ENCODE data around the gene CCDC9B.
A peak's percentile ranks its signal among the peaks of the same experiment; 100 is the strongest.

CCDC9B gene

GRCh38 chr15:40340740-40341400, at the start of gene CCDC9B:
CCDC9B (minus strand) TSS chr15:40340939; CDS start chr15:40340819, 120 bp downstream.
- DNase-seq (ENCODE audit: low spot score): no peak

- no peak for DNase-seq (ENCODE audit: low spot score)
Observed at GRCh38 chr15:40389824-40390595, 49.3 kb upstream of the CCDC9B start.

DNA sequence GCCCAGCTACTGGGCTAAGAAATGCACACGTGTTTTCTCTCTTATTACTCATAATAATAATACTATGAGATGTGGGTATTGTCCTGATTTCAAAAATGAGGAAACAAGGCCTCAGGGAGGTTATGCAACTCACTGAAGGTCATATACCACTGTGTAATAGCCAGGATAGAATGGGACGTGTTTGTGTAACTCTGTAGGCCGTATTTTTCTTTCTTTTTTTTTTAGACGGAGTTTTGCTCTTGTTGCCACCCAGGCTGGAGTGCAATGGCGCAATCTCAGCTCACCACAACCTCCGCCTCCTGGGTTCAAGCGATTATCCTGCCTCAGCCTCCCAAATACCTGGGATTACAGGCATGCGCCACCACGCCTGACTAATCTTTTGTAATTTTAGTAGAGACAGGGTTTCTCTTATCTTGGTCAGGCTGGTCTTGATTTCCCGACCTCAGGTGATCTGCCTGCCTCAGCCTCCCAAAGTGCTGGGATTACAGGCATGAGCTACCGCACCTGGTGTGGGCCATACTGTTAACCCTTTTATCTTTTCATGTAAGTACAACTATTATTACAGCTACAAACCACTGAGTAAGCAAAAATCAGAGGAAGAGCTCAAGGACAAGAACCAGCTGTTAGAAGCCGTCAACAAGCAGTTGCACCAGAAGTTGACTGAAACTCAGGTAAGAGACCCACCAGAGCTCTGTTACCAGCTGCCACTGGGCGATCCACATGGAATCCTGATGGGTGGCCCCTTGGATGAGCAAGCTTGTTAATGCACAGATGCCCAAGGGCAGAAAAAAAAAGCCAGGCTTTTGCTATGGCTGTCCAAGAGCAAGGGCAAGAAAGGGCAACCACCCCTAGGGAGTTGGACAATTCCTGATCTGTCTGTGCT, 48.4 kb upstream of the CCDC9B start:
- DNase-seq (ENCODE audit: low spot score): no peak

- DNase-seq (ENCODE audit: low spot score): no peak
Observed at GRCh38 chr15:40386480-40386879, 45.7 kb upstream of the CCDC9B start.

DNA sequence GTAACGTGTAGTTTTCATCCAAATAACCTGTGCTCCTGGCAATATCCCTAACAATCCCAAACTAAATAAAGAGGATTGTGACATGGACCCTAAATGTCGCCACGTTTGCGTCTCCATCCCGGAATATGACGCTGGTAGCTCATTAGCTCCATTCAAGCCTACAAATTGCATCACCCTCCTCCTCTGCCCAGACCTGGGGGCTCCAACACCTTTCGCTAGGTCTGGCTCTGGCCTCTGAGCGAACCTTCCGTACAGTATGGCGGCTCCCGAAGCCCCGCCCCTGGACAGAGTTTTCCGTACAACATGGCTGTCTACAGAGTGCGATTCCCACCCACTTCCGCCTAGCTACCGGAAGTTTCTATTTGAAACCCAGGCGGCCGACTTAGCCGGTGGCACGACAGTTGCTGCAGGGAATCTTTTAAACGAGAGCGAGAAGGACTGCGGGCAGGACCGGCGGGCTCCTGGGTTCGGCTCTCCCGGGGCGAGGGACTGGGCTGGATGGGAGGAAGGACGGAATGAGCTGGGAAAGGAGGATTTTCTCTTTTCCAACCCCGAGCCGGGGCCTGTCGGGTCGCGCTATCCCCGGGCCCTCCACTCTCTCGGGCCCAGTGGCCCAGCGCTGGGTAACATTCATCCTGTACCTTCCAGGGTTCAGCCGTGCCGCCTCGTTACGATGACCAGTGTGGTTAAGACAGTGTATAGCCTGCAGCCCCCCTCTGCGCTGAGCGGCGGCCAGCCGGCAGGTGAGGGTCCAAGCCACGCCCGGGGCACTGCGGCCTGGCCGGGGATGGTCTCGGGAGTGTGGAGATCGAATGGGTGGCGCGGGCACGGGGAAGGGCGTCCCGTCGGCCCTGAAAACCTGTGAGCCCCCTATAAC, 42.1 kb upstream of the CCDC9B start, which contains the start of gene KNSTRN:
KNSTRN (plus strand) TSS at position 142 of the 877 bp plus-strand sequence; CDS start at position 257, 115 bp downstream.
- DNase-seq (ENCODE audit: low spot score): peak; percentile 95

DNA sequence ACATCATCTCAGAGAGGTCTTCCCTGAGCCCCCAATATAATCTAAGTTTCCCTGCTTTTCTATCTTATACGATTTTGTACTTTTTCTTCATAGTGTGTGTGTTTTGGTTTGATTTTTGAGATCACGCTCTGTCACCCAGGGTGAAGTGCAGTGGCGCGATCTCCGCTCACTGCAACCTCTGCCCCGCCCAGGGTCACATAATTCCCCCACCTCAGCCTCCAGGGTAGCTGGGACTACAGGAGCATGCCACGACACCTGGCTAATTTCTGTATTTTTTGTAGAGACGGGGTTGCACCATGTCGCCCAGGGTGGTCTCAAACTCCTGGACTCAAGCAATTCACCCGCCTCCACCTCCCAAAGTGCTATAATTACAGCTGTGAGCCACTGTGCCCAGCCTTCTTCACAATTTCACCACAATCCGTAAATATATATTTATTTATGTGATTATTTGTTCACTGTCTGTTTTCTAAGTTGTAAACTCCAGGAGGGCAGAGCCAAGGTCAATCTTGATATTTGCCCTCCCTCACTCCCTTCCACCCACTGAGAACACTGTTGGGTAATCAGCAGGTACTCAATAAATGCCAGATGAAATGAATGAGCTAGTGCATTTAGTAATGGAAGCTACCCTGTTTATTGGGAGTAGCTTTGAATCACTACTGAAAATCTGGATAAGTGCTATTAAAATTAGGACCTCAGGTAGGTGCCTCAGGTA, 41.2 kb upstream of the CCDC9B start:
- no peak for DNase-seq (ENCODE audit: low spot score)

DNA sequence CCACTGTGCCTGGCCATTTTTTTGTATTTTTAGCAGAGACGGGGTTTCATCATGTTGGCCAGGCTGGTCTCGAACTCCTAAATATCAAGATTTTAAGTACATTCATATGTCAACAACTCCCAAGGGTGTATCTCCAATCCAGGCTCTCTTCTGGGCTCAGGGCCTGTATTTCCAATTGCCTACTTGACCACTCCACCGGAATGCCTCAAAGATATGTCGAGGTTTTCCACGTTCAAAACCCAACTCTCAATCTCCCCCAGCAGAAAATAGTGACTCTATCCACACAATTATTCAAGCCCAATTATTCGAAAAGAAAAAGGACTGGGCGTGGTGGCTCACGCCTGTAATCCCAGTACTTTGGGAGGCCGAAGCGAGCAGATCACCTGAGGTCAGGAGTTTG, 39.9 kb upstream of the CCDC9B start:
- no peak for DNase-seq (ENCODE audit: low spot score)

DNA sequence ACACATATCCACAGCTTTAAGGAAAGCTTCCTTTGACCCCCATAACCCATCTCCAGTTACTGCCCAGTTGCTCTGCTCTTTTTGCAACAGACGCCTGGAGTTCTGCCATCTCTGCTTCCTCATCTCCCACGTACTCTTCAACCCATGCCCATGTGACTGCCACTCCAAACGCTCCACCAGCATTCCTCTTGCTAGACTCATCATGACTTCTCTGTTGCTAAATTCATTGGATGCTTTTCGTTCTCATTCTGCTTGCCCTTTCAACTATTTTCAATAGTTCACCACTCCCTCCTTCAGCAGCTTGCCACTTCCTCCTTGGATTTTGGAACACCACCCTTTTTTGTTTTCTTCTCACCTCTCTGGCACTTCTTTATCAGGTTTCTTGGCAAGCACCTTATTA, 39.1 kb upstream of the CCDC9B start:
- DNase-seq (ENCODE audit: low spot score): no peak

GRCh38 chr15:40379374-40379773, 38.6 kb upstream of the CCDC9B start:
- no peak for DNase-seq (ENCODE audit: low spot score)

GRCh38 chr15:40377606-40378005, 36.9 kb upstream of the CCDC9B start:
- DNase-seq (ENCODE audit: low spot score): no peak

- DNase-seq (ENCODE audit: low spot score): no peak
Observed at GRCh38 chr15:40372981-40373380, 32.2 kb upstream of the CCDC9B start.

DNA sequence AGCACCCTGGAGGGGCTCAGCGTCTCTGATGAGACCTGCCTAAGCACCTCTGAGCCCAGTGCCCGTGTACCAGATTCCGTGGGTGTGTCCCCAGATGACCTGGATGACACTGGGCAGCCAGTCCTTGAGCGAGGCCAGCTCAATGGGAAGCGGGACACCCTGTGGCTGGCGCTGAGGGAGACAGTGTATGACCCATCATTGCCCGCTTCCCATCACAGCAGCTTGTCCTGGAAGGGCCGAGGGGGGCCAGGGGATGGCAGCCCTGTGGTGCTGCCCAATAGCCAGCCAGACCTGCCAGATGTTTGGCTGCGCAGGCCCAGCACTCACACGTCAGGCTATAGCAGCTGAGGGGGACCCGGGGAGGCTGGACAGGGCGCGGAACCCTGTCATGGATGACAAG, 29.2 kb upstream of the CCDC9B start:
- DNase-seq (ENCODE audit: low spot score): no peak

DNA sequence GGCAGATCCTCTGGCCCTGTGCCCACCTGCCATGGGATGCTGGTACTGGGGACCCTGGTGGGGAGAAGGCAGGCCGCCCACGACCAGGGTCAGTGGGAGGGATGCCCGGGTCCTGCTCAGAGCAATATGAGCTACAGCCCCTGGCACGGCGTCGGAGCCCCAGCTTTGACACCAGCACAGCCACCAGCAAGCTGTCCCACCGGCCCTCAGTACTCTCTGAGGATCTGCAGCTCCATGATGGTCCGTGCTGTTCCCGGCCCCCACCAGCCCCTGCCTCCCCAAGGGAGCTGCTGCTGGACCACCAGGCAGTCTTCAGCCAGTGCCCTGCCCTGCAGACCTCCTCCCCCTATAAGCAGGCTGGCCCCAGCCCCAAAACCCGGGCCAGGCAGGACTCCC, 28.7 kb upstream of the CCDC9B start:
- no peak for DNase-seq (ENCODE audit: low spot score)

GRCh38 chr15:40368719-40369473, 28.2 kb upstream of the CCDC9B start:
- DNase-seq (ENCODE audit: low spot score): no peak

GRCh38 chr15:40367686-40368611, 27.2 kb upstream of the CCDC9B start:
- peak; percentile 92 for DNase-seq (ENCODE audit: low spot score)

- DNase-seq (ENCODE audit: low spot score): no peak
Observed at GRCh38 chr15:40367371-40367685, 26.6 kb upstream of the CCDC9B start.

DNA sequence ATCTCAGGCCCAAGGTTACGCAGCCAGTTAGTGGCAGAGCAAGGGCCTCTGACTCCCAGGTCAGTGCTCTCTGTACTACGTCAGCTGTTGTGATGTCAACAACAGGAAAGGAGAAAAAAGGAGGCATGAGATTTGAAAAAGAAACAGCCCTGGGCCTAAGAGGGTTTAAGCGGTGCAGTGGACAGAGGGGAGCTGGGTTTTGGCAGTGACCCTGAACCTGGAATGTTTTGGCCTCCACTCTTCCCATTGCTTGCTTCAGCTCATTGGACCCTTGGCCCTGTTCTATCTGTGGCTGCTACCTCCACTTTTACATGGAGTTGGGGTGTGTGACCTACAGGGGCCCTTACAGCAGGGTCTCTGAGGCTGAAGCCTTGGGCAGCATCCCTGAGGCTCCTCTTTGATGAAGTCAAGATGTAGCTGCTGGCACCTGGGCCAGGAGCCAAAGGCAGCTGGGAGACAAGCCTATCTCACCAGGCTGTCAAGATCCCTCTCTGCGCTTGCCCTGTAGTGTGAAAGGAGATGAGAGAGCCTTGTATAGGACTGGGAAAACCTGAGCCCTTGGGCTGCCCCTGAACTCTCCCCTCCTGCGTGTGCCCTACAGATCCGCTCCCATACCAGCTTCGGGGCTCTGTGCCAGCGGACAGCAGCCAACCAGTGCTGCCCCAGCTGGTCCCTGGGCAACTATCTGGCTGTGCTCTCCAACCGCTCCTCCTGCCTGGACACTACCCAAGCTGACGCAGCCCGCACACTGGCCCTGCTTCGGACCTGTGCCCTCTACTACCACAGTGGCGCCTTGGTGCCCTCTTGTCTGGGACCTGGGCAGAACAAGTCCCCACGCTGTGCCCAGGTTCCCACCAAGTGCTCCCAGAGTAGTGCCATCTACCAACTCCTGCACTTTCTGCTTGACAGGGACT, 26.0 kb upstream of the CCDC9B start:
- DNase-seq (ENCODE audit: low spot score): no peak
